SU-DHL-6 (cell line): ENCODE measurements around the gene NELFE.

ENCODE experiments used
- CTCF ChIP-seq: fragments of 200-600 bp; sonication (generic); IDR thresholded peaks from one replicate; pipeline ENCODE4 v1.5.1; 2017; ENCODE audit warnings: antibody characterized with exemption, mild to moderate bottlenecking, low read length, moderate library complexity; ENCODE audit not compliant: insufficient read depth, poor library complexity, severe bottlenecking
- EZH2phosphoT487 ChIP-seq: fragments of 200-600 bp; sonication (generic), shearing (Covaris generic); conservative IDR thresholded peaks from 2 replicates; pipeline ENCODE4 v1.6.1; 2018; ENCODE audit warnings: mild to moderate bottlenecking, antibody characterized with exemption, low read length, moderate library complexity, mixed read lengths

- TF ChIP-seq CTCF (no peak), EZH2phosphoT487 (no peak)
These were observed 43.0 kb downstream of the NELFE start for GRCh38 chr6:31915756-31916155.
